Tibial nerve (tissue), 4 donors: ENCODE results near the gene CHI3L1.

Experiments
- EP300 ChIP-seq, 2 donors: sonication (generic); formaldehyde crosslinking; IDR thresholded peaks; one replicate each; pipeline ENCODE4 v1.6.1; 2017; ENCODE audit warnings: antibody characterized with exemption in 2 of 2, mild to moderate bottlenecking in 1 of 2
- POLR2A ChIP-seq, 2 donors: fragments of 450-650 bp; IDR thresholded peaks; one replicate each; pipeline ENCODE4 v1.6.1; 2017; ENCODE audit warnings: antibody characterized with exemption in 2 of 2, mild to moderate bottlenecking in 2 of 2, moderate library complexity in 2 of 2
- TF ChIP-seq, protein P1 (sequence below), 5 experiments: fragments of 200-600 bp in 3 of 5; fragments of 450-650 bp in 2 of 5; sonication (generic) in 3 of 5; IDR thresholded peaks; one replicate each; pipeline ENCODE4 v1.5.1; 2016 to 2019; ENCODE audit warnings: antibody characterized with exemption in 5 of 5, mild to moderate bottlenecking in 3 of 5, moderate library complexity in 2 of 5

DNA sequence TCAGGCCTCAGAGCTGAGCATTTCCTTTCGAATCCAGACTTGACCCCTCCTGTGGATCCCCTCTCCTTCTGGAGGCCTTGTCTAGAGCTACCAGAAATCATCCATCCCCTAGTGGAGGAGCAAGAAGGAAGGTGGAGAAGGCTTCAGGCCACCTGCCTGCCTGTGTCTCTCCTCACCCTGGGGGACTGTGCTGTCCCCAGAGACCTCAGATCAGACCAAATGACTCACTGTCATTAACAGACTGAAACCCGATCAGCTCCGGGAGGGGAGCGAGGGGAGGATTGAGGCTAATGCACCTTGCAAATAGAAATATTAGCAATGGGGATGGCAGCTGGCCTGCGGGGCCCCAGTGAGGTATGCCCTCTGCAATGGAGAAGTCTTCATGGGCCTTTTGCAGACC, 12.9 kb downstream of the CHI3L1 start:
- TF ChIP-seq, protein P1, sequence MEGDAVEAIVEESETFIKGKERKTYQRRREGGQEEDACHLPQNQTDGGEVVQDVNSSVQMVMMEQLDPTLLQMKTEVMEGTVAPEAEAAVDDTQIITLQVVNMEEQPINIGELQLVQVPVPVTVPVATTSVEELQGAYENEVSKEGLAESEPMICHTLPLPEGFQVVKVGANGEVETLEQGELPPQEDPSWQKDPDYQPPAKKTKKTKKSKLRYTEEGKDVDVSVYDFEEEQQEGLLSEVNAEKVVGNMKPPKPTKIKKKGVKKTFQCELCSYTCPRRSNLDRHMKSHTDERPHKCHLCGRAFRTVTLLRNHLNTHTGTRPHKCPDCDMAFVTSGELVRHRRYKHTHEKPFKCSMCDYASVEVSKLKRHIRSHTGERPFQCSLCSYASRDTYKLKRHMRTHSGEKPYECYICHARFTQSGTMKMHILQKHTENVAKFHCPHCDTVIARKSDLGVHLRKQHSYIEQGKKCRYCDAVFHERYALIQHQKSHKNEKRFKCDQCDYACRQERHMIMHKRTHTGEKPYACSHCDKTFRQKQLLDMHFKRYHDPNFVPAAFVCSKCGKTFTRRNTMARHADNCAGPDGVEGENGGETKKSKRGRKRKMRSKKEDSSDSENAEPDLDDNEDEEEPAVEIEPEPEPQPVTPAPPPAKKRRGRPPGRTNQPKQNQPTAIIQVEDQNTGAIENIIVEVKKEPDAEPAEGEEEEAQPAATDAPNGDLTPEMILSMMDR (IDR thresholded peaks at IDR 0.05) = no peak
- TF ChIP-seq POLR2A (IDR thresholded peaks at IDR 0.05) (no peak), EP300 (IDR thresholded peaks at IDR 0.05) (no peak)
